ENCODE measurements around the gene SCAPER.
"Not testable (repeated sequence)": the region's sequence is repeated elsewhere in the genome, so short reads cannot be mapped to it uniquely, and the experiment has no call there.

The SCAPER gene

DNA sequence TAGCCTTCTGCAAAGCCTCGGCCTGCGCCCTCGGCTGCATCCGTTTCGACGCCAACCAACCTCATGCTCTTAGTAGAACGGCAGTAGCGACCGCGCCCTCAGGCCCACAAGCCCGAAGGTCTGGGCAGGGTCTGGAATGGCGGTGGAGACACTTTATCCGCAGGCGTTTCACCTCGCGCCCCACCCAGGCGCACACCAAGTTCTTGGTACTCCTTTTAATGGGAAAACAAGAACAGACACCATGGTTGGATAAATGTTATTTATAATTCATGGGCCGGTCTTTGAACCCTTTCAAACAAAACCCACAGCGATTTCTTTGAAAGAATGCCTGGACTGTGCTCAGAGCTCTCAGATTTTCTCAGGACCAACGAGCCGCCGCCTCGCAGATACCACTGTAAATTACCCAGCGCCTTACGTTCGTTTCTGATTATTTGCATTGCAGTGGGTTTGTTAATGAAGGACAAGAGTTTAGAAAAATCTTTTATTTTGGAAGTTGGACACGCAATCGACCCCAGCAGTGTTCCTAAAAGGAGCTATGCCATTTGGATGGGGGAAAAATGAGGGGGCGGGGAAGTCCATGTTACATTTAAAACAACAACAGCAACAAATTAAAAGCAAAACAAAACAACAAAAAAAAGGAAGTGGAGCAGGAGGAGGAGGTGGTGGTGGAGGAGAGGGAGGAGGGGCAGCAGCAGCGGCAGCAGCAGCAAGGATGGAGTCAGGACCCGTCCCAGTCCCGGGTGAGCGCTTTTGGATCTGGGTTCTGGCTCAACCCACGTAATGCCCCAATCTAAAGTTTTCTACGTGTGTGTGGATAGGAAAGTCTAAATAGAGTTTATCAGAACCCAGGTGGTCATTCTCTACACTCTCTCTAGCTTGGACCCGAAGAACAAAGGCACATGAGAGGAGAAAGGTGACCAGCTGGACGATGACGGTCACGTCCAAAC lies 569.6 kb downstream of the SCAPER start:
- DNase-seq = peak; percentile 62

DNA sequence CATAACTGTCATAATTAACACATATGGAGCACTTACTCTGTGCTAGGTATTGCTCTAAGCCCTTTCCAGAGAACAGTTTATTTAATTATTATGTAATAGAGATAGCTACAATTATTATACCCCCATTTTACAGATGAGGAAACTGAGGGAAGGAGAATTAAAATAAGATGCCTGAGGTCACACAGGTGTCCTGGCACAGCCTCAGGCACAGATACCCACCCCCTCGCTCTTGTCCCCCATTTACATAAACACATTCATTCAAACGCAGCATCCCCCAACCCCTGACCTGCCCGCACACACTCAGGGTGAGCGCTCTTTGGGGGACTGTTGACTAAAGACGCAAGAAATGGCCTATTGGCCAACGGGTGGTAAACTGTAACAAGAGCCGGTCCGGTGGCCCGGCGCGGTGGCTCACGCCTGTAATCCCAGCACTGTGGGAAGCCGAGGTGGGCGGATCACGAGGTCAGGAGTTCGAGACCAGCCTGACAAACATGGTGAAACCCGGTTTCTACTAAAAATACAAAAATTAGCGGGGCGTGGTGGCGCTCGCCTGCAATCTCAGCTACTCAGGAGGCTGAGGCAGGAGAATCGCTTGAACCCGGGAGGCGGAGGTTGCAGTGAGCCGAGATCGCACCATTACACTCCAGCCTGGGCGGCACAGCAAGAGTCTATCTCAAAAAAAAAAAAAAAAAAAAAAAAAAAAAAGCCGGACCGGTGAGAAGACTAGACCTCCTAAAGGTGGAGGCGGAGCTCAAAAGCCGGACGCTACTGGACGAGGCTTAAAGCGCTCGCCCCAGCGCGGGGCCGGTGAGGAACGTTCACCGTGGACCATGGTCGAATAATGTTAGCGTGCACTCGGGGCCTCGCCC lies 570.5 kb downstream of the SCAPER start:
- no peak for DNase-seq

DNA sequence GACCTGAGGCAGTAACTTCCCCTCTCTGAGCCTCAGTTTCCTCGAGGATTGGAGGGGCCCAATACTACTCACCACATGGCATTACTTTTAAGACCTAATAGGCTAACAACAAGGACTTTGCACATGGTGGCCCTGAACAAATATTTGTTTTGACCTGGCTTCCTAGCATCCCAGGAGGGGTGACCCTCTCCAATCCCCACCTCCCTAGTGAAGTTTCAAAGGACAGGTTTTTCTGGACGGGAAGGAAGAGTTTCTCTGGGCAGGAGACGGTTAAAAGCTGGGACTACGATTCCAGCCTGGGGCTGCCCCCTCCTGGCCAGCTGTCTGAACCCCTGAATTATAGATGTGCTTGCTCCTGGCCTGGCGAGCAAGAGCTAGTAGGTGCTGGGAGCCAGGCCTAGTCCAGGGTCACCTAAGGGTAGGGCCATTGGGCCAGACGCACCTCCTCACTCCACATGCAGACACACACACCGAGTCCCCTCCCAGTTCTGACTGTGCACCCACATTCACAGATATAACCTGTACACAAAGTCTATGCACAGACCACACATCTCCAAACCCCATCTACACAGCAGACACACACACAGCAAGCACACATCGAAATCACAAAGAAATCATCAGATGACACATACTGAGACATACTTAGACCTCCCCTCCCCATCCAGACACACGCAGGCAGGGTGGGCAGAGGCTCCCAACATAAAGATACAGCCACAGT lies 571.3 kb downstream of the SCAPER start:
- DNase-seq = peak; percentile 40

DNA sequence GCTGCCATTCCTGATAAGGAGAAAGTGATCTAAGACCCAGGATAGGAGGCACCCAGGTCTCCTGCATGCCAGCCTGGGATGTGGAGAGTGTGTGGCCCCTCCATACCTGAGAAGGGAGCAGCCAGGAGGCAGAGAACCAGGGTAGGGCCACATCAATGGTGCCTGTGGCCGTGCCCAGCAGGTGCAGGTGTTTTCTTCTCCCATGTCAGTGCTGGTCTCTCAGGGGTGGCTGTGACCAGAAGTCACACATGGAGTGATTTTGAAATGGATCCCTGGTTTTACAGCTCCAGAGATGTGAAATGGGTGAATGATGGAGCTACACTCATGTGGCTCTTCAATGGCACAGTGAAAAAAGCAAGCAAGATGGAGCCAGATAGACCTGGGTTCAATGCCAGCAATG lies 571.8 kb downstream of the SCAPER start:
- no peak for DNase-seq

DNA sequence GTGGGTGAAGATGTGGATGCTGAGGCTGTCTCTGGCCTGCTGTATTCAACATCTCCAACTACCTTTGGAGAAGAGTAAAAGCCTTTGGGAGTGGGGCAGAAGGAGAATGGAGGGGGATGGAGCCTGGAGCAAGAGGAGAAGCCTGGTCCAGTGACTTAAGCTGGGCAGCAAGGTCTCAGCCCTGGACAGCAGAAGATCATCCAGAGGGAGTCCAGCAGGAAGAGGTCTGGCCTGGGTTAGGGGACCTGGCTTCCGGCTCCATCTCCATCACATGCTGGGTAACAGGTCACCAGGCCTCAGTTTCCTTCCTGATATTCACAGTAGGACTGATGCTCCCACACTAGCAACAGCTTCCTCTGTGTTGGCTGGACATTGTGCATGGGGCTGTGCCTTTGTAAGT lies 572.3 kb downstream of the SCAPER start:
- DNase-seq = no peak

DNA sequence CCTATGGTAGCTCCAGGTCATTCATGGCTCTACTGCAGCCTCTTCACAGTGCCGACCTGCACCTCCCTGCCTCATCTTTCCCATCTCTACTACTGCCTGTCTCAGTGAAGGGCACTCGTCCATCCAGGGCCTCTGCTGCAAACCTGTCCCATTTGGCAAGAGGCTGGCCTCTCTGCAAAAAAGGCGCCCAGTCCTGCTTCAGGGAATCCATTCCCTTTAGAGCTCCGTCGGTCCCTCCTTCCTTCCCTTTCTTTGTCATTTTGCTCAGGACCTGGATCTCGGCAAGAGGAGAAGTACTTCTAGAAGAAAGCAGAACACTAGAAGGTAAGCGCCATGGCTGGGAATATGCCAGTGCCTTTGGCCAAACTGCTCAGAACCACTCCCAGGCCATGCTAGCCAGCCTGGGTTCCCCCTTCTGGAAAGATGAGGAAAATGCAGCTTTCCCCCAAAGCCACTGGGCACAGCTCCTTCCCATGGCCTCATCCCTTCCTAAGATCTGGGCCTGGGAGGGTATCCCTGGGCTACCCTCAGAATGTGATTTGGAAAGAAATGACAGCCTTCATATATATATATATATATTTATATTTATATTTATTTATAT lies 575.0 kb downstream of the SCAPER start:
- DNase-seq = peak; percentile 68

DNA sequence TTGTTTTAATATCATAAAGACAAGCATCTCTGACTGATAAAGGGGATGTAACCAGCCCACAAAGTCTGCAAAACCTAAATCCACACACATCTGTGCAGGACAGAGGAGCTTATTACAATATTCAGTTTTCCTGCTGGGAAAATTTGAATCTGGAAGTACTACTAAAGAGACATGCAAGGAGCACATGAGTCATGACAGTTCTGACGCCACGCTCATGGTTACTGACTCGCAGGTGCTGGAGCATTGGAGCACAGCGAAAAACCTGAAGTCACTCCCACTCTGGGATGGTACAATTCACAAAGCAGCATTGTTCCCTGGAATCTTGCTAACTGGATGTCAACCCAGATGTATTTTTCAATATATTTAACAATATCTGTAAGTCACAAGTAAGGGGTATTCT lies 576.2 kb downstream of the SCAPER start:
- DNase-seq = no peak

DNA sequence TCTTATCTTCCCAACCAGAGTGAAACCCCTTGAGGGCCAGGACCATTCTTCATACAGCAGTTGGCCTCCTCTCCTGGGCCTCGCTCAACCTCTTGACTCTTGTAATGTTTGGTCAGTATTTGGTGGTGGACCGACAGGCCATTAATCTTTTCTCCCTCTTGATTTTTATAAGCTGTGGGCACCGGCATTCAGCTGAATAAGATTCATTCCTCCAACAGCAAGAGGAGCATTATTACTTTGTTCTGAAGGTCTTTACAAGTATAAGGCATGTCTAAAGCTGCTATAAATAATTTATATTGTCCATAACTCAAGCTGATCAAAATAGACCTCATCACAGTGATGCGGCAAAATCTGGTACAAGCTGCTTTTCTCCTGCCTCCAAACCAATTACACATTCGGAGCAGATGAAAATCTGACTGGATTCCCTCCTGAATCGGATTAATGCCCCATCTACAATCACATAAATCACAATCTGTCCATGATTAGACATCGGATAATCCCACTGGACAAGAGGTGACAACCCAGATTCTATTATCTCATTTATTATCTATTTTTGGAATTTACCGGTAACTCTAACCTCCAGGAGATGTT lies 576.9 kb downstream of the SCAPER start:
- DNase-seq = no peak

DNA sequence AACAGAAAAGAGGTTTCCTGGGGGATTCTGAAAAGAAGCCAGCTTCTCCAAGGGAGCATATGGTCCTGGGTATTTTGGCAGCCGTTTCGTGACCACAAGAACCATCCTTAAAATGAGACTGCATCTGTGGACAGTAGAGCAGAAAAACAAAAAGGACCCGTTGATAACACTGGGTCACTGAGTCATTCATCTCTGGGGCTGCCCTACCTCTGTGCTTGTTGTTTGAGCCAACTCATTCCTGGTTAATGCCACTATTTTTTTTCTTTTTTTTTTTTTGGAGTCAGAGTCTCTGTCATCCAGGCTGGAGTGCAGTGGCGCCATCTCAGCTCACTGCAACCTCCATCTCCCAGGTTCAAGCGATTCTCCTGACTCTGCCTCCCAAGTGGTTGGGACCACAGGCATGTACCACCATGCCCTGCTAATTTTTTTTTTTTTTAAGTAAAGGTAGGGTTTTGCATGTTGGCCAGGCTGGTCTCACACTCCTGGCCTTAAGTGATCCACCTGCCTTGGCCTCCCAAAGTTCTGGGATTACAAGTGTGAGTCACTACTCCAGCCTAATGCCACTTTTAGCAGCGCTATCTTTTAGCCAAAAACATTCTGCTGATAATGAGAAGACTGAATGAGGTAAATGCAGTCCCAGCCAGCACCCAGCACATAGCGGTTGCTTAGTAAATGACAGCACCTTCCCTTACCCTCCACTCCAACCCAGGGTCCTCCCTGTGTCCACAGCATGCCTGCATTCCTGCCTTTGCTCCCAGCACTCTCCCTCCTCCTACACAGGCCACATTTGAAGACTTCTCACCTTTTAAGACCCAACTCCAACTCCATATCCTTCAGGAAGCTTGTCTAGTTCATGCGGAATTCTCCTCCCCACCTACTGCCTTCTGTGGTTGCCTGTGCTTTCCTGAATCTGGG lies 577.7 kb downstream of the SCAPER start:
- no peak for DNase-seq

DNA sequence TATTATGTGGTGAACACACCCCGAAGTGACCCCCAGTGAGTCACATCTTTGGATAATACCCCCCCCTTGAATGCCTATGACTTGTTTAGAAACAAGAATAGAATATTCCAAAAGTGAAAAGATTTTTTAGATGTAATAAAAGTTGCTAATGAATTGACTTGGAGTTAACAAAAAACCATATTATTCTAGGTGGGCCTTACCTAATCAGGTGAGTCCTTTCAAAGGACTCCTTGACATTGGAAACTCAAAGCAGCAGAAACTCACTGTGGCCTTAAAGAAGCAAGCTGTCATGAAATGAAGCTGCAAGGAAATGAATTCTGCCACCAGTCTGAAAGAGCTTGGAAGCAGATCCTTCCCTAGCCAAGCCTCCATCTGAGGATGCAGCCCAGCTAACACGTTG lies 579.4 kb downstream of the SCAPER start:
- DNase-seq = no peak

DNA sequence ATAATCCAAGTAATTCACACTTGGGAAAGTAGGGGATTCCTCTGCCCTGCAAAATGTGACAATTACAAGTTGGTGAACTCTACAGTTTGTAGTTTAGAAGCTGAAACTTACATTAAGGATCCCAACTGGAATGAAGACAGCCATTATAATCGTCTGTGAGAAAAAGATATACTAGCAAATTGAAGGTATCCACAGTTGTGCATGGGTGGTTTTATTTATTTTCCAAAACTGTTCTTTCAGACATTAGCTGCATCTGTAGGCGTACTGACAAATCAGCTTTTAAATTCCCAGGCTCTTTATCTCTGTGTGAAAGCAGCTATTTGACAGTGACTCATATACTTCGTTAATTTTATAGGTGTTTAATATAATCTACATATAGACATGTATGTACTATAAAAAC lies 581.1 kb downstream of the SCAPER start:
- no peak for DNase-seq

DNA sequence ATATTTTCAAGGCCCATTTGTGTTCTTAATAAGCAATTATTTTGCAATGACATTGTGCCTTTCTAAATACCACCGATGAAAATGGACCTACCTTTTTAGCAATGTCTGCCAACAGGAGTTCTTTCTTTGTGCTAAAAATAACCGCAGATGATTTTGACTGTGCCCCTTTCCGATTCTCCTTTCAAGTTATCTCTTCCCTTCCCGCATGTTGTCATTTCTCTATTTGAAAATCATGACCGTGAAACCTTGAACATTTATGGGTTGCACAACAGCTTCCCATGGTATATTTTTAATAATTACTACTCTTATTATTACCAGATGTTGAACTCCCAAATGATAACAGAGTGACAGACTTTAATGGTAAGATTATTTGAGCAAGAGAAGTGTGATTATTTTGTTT lies 583.5 kb downstream of the SCAPER start:
- no peak for DNase-seq

DNA sequence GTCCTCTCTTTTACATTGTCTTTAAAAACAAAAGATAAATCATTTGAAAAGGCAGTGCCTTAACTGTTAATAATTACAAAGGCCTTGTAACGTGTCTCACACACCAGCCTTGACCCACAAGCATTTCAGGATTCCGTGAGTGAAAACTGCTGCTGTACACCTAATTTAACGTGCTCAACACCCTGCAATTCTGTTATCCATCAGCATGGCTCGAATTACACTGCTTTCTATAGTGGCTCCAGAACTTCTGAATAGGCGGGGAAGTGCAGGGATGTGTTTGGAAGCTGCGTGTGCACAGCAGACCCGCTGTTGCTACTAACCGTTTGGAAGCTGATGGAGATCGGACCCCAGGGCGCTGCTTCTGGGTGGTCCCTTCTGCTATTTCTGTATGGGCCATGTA lies 584.0 kb downstream of the SCAPER start:
- no peak for DNase-seq

DNA sequence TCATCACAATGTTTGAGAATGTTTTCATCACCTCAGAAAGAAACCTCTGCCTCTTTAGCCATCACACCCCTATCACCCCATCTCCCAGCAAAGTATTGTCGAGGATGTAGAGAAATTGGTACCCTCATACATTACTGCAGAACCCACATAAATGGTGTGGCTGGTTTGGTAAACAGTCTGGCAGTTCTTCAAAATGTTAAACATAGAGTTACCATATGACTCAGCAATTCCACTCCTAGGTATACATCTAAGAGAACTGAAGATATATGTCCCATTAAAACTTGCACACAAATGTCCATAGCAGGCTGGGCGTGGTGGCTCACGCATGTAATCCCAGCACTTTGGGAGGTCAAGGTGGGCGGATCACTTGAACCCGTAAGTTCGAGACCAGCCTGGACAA lies 585.1 kb downstream of the SCAPER start:
- no peak for DNase-seq

DNA sequence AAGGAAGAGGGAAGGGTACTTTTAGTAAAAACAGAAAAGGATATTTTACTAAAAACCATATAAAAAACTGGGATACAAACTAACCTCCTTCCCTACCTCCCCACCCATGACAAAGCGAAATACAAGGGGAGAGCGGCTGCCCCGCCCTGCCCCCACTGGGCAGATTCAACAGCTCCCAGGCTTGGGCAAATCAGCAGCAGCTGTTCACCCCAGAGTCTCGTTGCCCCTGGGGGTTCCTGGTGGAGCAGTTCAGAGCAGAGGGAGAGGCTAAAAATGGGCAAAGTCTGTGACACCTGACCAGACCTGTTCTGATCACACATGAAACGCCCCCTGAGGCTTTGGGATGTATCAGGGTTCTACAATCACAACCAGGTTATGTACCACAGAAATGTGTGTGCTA lies 591.4 kb downstream of the SCAPER start:
- DNase-seq = no peak

DNA sequence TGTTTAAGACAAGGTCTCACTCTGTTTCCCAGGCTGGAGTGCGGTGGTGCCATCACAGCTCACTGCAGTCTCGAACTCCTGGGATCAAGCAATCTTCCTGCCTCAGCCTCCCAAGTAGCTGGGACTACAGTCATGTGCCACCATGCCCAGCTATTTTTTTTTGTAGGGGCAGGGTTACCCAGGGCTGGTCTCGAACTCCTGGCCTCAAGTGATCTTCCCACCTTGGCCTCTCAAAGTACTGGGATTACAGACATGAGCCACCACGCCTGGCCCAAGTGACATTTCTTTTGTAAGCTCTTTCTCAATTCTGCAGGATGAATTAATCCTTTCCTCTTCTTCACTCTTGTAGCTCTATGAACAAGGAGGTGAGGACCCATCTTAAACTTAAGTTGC lies 592.0 kb downstream of the SCAPER start:
- DNase-seq = not testable (repeated sequence)

DNA sequence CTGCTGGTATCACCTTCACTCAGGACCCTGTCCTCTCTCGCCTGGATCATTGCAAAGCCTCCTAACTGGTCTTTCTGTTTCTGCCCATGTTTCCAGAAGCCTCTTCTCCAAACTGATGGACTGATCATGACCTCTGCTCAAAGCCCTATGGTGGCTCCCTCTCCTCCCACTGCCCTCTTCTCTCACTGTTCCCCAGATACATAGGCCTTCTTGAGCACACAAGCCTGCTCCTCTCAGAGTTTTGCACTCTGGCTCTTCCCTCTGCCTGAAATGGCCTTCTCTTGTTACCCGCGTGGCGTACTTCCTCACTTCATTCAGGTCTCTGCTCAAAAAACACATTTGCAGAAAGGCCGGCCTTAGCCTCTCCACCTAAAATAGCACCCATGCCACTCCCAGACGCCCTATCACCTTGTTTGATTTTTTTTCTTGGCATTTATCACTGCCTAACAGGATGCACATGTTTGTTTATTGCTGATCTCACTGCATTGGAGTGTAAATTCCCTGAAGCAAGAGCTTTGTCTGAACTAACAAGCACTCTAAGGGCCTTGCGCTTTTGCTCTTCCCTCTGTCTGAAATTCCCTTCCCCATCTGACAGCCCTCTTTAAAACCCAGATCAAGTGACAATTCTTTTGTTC lies 592.5 kb downstream of the SCAPER start:
- DNase-seq = peak; percentile 24

DNA sequence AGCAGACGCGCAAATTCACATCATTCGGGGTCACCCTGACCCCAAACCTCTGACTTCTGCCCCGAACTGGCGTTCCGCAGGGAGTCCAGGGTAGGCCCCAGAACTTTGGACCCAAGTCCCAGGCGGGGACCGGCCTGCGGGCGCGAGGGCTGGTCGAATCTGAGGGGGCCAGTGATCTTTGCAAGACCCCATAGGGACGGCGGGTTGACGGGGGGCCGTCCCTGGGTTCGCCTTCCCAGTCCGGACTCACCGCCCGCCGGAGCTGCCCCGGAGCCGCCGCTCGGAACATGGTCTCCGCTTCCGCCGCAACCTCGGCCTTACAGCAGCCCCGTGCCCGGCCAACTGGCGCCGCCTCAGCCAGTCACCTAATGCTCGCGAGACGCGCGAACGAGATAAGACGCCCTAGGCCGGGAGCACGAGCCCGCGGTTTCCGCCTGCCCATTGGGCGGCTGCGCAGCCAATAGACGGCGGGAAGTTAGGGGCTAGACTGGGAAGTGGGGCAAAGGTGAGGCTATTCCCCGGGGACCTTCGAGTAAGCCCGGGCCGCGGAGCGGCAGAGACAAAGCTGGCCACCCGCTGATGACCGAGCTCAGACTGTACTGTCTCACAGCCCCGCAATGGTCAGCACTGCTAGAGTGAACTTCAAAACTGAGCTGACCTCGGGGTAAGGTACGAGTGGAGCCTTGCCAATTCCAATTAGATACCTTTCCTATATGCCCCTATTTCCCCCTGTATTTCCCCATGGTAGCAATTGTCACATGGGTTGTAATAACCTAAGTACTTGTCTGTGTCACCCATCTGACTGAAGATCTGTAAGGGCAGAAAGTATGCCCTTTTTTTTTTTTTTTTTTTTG lies 593.8 kb downstream of the SCAPER start, which contains the start of gene ETFA:
Gene ETFA, minus strand, starts transcription at position 370 of the 854 bp plus-strand sequence. Its CDS starts 81 bp downstream, at position 289.
- peak; percentile 98 for DNase-seq

DNA sequence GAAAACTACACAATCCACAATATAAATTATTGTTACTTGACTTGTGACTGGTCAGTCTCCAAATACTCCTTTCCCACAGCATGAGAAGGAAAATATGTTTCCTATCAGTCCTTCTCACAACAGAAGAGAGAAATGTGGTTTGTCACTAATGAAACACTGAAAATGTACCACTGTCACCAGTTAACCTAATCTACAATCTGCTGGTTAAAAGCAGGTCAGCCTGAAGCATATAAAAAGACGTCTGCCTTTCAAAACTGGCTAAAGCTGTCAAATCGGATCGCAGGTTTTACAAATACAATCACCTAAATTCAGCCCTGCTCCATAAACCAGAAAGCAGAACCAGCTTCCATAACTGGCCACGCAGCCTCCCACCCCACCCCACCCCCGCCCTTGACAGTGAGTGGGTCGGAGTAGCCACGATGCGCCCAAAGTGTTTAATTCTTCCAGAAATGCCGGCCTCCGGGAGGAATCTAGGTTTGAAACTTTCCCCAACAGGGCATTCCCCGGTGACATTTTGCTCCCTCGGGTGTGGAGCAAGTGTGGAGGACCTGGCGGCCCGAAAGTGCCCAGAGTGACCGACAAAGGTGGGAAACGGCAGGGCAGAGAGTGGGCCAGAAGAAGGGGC lies 594.6 kb downstream of the SCAPER start:
- peak; percentile 75 for DNase-seq

All from hematopoietic multipotent progenitor cell treated with erythropoietin and hydrocortisone succinate and interleukin-3 and kit ligand, for 4 days (in vitro differentiated cells).